Activated T-cell treated with anti-CD3 and anti-CD28 coated beads, Interleukin-2, amount 50 U/mL, for 48 hours (primary cell): ENCODE data around the gene NLRX1.
"Not testable (repeated sequence)": the region's sequence is repeated elsewhere in the genome, so short reads cannot be mapped to it uniquely, and the experiment has no call there.

Source experiments
- DNase-seq, 2 experiments: peaks; one replicate each; pipeline ENCODE4 v3.0.0-alpha.2; 2020

NLRX1 gene

GRCh38 chr11:119153049-119153818 is 15.3 kb upstream of the NLRX1 start:
- DNase-seq, result no peak

GRCh38 chr11:119154178-119154577 is 14.3 kb upstream of the NLRX1 start:
- DNase-seq, result no peak

- DNase-seq, result no peak
Observed at GRCh38 chr11:119155733-119156492, 12.6 kb upstream of the NLRX1 start.

- no peak for DNase-seq
Observed at GRCh38 chr11:119156496-119156895, 12.0 kb upstream of the NLRX1 start.

GRCh38 chr11:119157063-119157462 is 11.5 kb upstream of the NLRX1 start:
- no peak for DNase-seq

GRCh38 chr11:119158467-119158866 is 10.1 kb upstream of the NLRX1 start:
- DNase-seq, result no peak

- DNase-seq, result no peak
Observed at GRCh38 chr11:119160151-119160550, 8.4 kb upstream of the NLRX1 start.

- DNase-seq, result no peak
Observed at GRCh38 chr11:119161871-119162270, 6.7 kb upstream of the NLRX1 start.

GRCh38 chr11:119166368-119167076 is 2.0 kb upstream of the NLRX1 start:
- no peak for DNase-seq

- DNase-seq, result not testable (repeated sequence)
Observed at GRCh38 chr11:119167077-119167458, 1.5 kb upstream of the NLRX1 start.

- no peak for DNase-seq
Observed at GRCh38 chr11:119167933-119168332, 592 bp upstream of the NLRX1 start.

- DNase-seq, result peak; percentile 65 to 69
Observed at GRCh38 chr11:119169282-119169719, 776 bp downstream of the NLRX1 start.

GRCh38 chr11:119172513-119172912 is 4.0 kb downstream of the NLRX1 start:
- no peak for DNase-seq

- DNase-seq, result no peak
Observed at GRCh38 chr11:119173453-119173852, 4.9 kb downstream of the NLRX1 start.

GRCh38 chr11:119175493-119176077 is 7.1 kb downstream of the NLRX1 start:
- DNase-seq, result no peak

- no peak for DNase-seq
Observed at GRCh38 chr11:119178166-119178680, 9.7 kb downstream of the NLRX1 start.

GRCh38 chr11:119179342-119179741 is 10.8 kb downstream of the NLRX1 start:
- no peak for DNase-seq

GRCh38 chr11:119179983-119180382 is 11.5 kb downstream of the NLRX1 start:
- DNase-seq, result no peak

GRCh38 chr11:119180729-119181676 is 12.5 kb downstream of the NLRX1 start:
- no peak for DNase-seq

GRCh38 chr11:119181677-119182412 is 13.3 kb downstream of the NLRX1 start:
- DNase-seq, result no peak

GRCh38 chr11:119184399-119184798 is 15.9 kb downstream of the NLRX1 start:
- DNase-seq, result not testable (repeated sequence)
